ENCODE data around the gene ELP4. TPM values are rescaled to one million over a fixed set of nuclear protein-coding genes. Genes with fewer than 3 reads are reported as not detected.

ELP4 gene
- total and polyA plus RNA-seq, 2 experiments from 2014 or later, result 16.2 to 20.1 TPM

GRCh38 chr11:31826536-31827438 lies 317.2 kb downstream of the ELP4 start:
- Histone ChIP-seq H3K4me1 (ENCODE audit: insufficient read depth) (no peaks in the 10 kb centered on the region), H2AFZ (no peak overlapping the region), H3F3A (ENCODE audit: insufficient read depth) (no peaks in the 10 kb centered on the region), H3K27me3 (replicated peaks; ENCODE audit: insufficient read depth) (peaks cover 97% of the 10 kb centered on the region), H3K27ac (no peak overlapping the region), H3K9ac (no peak overlapping the region), H3K4me3 (0 out of 2 replicates have a peak overlapping the region, but pooled peaks have one; percentile 4), H4K20me1 (ENCODE audit: insufficient read depth) (no peaks in the 10 kb centered on the region), H3K79me2 (ENCODE audit: insufficient read depth) (no peaks in the 10 kb centered on the region), H3K9me2 (ENCODE audit: insufficient read depth) (no peaks in the 10 kb centered on the region), H3K36me3 (ENCODE audit: low read depth) (no peaks in the 10 kb centered on the region), H3K4me2 (ENCODE audit: unreplicated experiment) (peak overlapping the region; percentile 7), H3K9me3 (ENCODE audit: low read depth) (no peaks in the 10 kb centered on the region)
- no peak for DNase-seq
- peak; percentile 94 for TF ChIP-seq EZH2 (IDR thresholded peaks at IDR 0.05; ENCODE audit: insufficient read depth, poor library complexity, severe bottlenecking)
- TF ChIP-seq EZH2phosphoT487 (IDR thresholded peaks at IDR 0.05; ENCODE audit: insufficient read depth, low read depth), result peak; percentile 85
- in situ Hi-C loops (cut with MboI), result no loop called here
- 8 to 11% methylated on average over 36 to 44 of the region's 55 CpGs for WGBS, 2 experiments (ENCODE audit: low coverage in 1 of 2, low lambda C conversion rate in 2 of 2, missing lambda C conversion rate in 2 of 2)

GRCh38 chr11:31827455-31828206 lies 318.1 kb downstream of the ELP4 start:
- no peaks in the 10 kb centered on the region for H3F3A ChIP-seq (ENCODE audit: insufficient read depth)
- H3K9ac ChIP-seq, result no peak overlapping the region
- 15 to 20% methylated on average over 18 of the region's 18 CpGs for WGBS, 2 experiments (ENCODE audit: low coverage in 1 of 2, low lambda C conversion rate in 2 of 2, missing lambda C conversion rate in 2 of 2)
- H4K20me1 ChIP-seq (ENCODE audit: insufficient read depth), result no peaks in the 10 kb centered on the region
- no peaks in the 10 kb centered on the region for H3K36me3 ChIP-seq (ENCODE audit: low read depth)
- no peaks in the 10 kb centered on the region for H3K9me3 ChIP-seq (ENCODE audit: low read depth)
- no peak overlapping the region for H2AFZ ChIP-seq
- 0 out of 2 replicates have a peak overlapping the region, but pooled peaks have one; percentile 4 for H3K4me3 ChIP-seq
- no peaks in the 10 kb centered on the region for H3K4me1 ChIP-seq (ENCODE audit: insufficient read depth)
- in situ Hi-C loops (cut with MboI), result no loop called here
- peak overlapping the region; percentile 7 for H3K4me2 ChIP-seq (ENCODE audit: unreplicated experiment)
- no peaks in the 10 kb centered on the region for H3K79me2 ChIP-seq (ENCODE audit: insufficient read depth)
- H3K9me2 ChIP-seq (ENCODE audit: insufficient read depth), result no peaks in the 10 kb centered on the region
- TF ChIP-seq EZH2 (IDR thresholded peaks at IDR 0.05; ENCODE audit: insufficient read depth, poor library complexity, severe bottlenecking) (no peak), EZH2phosphoT487 (IDR thresholded peaks at IDR 0.05; ENCODE audit: insufficient read depth, low read depth) (0 out of 2 replicates have a peak, but pooled peaks have one; percentile 58)
- peaks cover 94% of the 10 kb centered on the region for H3K27me3 ChIP-seq (replicated peaks; ENCODE audit: insufficient read depth)
- no peak overlapping the region for H3K27ac ChIP-seq
- no peak for DNase-seq

GRCh38 chr11:31828217-31828616 lies 318.6 kb downstream of the ELP4 start:
- Histone ChIP-seq H3K27me3 (replicated peaks; ENCODE audit: insufficient read depth) (peaks cover 88% of the 10 kb centered on the region), H3K4me1 (ENCODE audit: insufficient read depth) (no peaks in the 10 kb centered on the region), H3K4me3 (no peak overlapping the region), H3F3A (ENCODE audit: insufficient read depth) (no peaks in the 10 kb centered on the region), H2AFZ (no peak overlapping the region), H3K9me3 (ENCODE audit: low read depth) (no peaks in the 10 kb centered on the region), H3K9ac (no peak overlapping the region), H4K20me1 (ENCODE audit: insufficient read depth) (no peaks in the 10 kb centered on the region), H3K79me2 (ENCODE audit: insufficient read depth) (no peaks in the 10 kb centered on the region), H3K4me2 (ENCODE audit: unreplicated experiment) (no peak overlapping the region), H3K27ac (no peak overlapping the region), H3K9me2 (ENCODE audit: insufficient read depth) (no peaks in the 10 kb centered on the region), H3K36me3 (ENCODE audit: low read depth) (no peaks in the 10 kb centered on the region)
- 31 to 36% methylated on average over 7 of the region's 7 CpGs for WGBS, 2 experiments (ENCODE audit: low coverage in 1 of 2, low lambda C conversion rate in 2 of 2, missing lambda C conversion rate in 2 of 2)
- no peak for DNase-seq
- TF ChIP-seq EZH2 (IDR thresholded peaks at IDR 0.05; ENCODE audit: insufficient read depth, poor library complexity, severe bottlenecking) (no peak), EZH2phosphoT487 (IDR thresholded peaks at IDR 0.05; ENCODE audit: insufficient read depth, low read depth) (no peak)
- in situ Hi-C loops (cut with MboI), result no loop called here

GRCh38 chr11:31830406-31830805 lies 320.8 kb downstream of the ELP4 start:
- Histone ChIP-seq H3F3A (ENCODE audit: insufficient read depth) (no peaks in the 10 kb centered on the region), H3K4me2 (ENCODE audit: unreplicated experiment) (no peak overlapping the region), H3K79me2 (ENCODE audit: insufficient read depth) (no peaks in the 10 kb centered on the region), H2AFZ (no peak overlapping the region), H3K27ac (no peak overlapping the region), H3K9me2 (ENCODE audit: insufficient read depth) (no peaks in the 10 kb centered on the region), H3K4me1 (ENCODE audit: insufficient read depth) (no peaks in the 10 kb centered on the region), H3K9ac (no peak overlapping the region), H3K9me3 (ENCODE audit: low read depth) (no peaks in the 10 kb centered on the region), H3K36me3 (ENCODE audit: low read depth) (no peaks in the 10 kb centered on the region), H4K20me1 (ENCODE audit: insufficient read depth) (no peaks in the 10 kb centered on the region), H3K27me3 (replicated peaks; ENCODE audit: insufficient read depth) (peaks cover 84% of the 10 kb centered on the region), H3K4me3 (no peak overlapping the region)
- no peak for TF ChIP-seq EZH2phosphoT487 (IDR thresholded peaks at IDR 0.05; ENCODE audit: insufficient read depth, low read depth)
- no peak for TF ChIP-seq EZH2 (IDR thresholded peaks at IDR 0.05; ENCODE audit: insufficient read depth, poor library complexity, severe bottlenecking)
- in situ Hi-C loops (cut with MboI), result no loop called here
- DNase-seq, result no peak
- 70 to 71% methylated on average over 4 of the region's 4 CpGs for WGBS, 2 experiments (ENCODE audit: low coverage in 1 of 2, low lambda C conversion rate in 2 of 2, missing lambda C conversion rate in 2 of 2)

Data from GM23248 (cell line).